HepG2 (cell line): ENCODE measurements around the gene B9D2. TPM values are rescaled to one million over a fixed set of nuclear protein-coding genes. Genes with fewer than 3 reads are reported as not detected.

ENCODE experiments used
- CREBL2 ChIP-seq: sonication (generic); formaldehyde crosslinking; IDR thresholded peaks from 2 replicates; pipeline ENCODE4 v1.8.1; 2023; ENCODE audit warnings: missing genetic modification reagents, mild to moderate bottlenecking, borderline replicate concordance
- ISX ChIP-seq: sonication (generic); formaldehyde crosslinking; conservative IDR thresholded peaks from 2 replicates; pipeline ENCODE4 v1.5.0; 2020; ENCODE audit warnings: missing genetic modification reagents
- KDM4B ChIP-seq: sonication (generic); formaldehyde crosslinking; IDR thresholded peaks from 2 replicates; pipeline ENCODE4 v1.4.0; 2020; ENCODE audit warnings: missing genetic modification reagents
- MLXIP ChIP-seq: sonication (generic); formaldehyde crosslinking; IDR thresholded peaks from 2 replicates; pipeline ENCODE4 v1.9.0; 2021; ENCODE audit warnings: missing genetic modification reagents, borderline replicate concordance
- MZF1 ChIP-seq: sonication (generic); formaldehyde crosslinking; IDR thresholded peaks from 2 replicates; pipeline ENCODE4 v1.8.1; 2023; ENCODE audit warnings: mild to moderate bottlenecking, missing genetic modification reagents, borderline replicate concordance
- NR2F2 ChIP-seq: IDR thresholded peaks from 2 replicates; pipeline ENCODE4 v1.6.1; 2012; ENCODE audit warnings: low read depth, inconsistent platforms, borderline replicate concordance
- PLSCR1 ChIP-seq: sonication (generic); formaldehyde crosslinking; IDR thresholded peaks from 2 replicates; pipeline ENCODE4 v1.5.0; 2020; ENCODE audit warnings: missing genetic modification reagents, mild to moderate bottlenecking, borderline replicate concordance
- POLR2AphosphoS2 ChIP-seq: IDR thresholded peaks from 2 replicates; pipeline ENCODE4 v1.6.1; 2011; ENCODE audit warnings: low read depth, low read length, improper control_type of control experiment
- RELA ChIP-seq: sonication (generic); formaldehyde crosslinking; IDR thresholded peaks from 2 replicates; pipeline ENCODE4 v1.4.0; 2020; ENCODE audit warnings: missing genetic modification reagents
- RFX1 ChIP-seq: fragments of 450-650 bp; IDR thresholded peaks from 2 replicates; pipeline ENCODE4 v1.6.1; 2017
- RNF219 ChIP-seq: sonication (generic); formaldehyde crosslinking; IDR thresholded peaks from 2 replicates; pipeline ENCODE4 v1.5.0; 2020; ENCODE audit warnings: mild to moderate bottlenecking, missing genetic modification reagents
- SMC3 ChIP-seq: IDR thresholded peaks from 2 replicates; pipeline ENCODE4 v1.6.1; 2011; ENCODE audit warnings: low read length, improper control_type of control experiment
- SP4 ChIP-seq: sonication (generic); formaldehyde crosslinking; IDR thresholded peaks from 2 replicates; pipeline ENCODE4 v1.8.1; 2023; ENCODE audit warnings: mild to moderate bottlenecking, missing genetic modification reagents
- TARDBP ChIP-seq: sonication (generic); formaldehyde crosslinking; IDR thresholded peaks from 2 replicates; pipeline ENCODE4 v1.8.0; 2022; ENCODE audit warnings: mild to moderate bottlenecking, missing genetic modification reagents
- TIGD3 ChIP-seq: sonication (generic); formaldehyde crosslinking; IDR thresholded peaks from 2 replicates; pipeline ENCODE4 v1.5.1; 2020; ENCODE audit warnings: mild to moderate bottlenecking, missing genetic modification reagents, borderline replicate concordance
- XBP1 ChIP-seq: sonication (generic); formaldehyde crosslinking; IDR thresholded peaks from 2 replicates; pipeline ENCODE4 v1.5.0; 2020; ENCODE audit warnings: missing genetic modification reagents
- ZBTB25 ChIP-seq: IDR thresholded peaks from 2 replicates; pipeline ENCODE4 v1.6.1; 2018; ENCODE audit warnings: missing genetic modification reagents
- ZFP1 ChIP-seq: IDR thresholded peaks from 2 replicates; pipeline ENCODE4 v1.6.1; 2016
- ZNF430 ChIP-seq: sonication (generic); formaldehyde crosslinking; IDR thresholded peaks from 2 replicates; pipeline ENCODE4 v1.9.0; 2021; ENCODE audit warnings: mild to moderate bottlenecking, missing genetic modification reagents
- ZNF484 ChIP-seq: sonication (generic); formaldehyde crosslinking; IDR thresholded peaks from 2 replicates; pipeline ENCODE4 v1.5.1; 2020; ENCODE audit warnings: mild to moderate bottlenecking, low read depth, missing genetic modification reagents, borderline replicate concordance
- ZNF598 ChIP-seq: sonication (generic); formaldehyde crosslinking; IDR thresholded peaks from 2 replicates; pipeline ENCODE4 v1.5.1; 2020; ENCODE audit warnings: mild to moderate bottlenecking, missing genetic modification reagents, borderline replicate concordance
- polyA plus RNA-seq, 8 experiments: library from polyadenylated mRNA; depleted of rRNA in 3 of 8; stranded (reverse) in 7 of 8; unstranded in 1 of 8; fragments of >200 nt; fragmentation: Illumina TruSeq in 4 of 8; extraction: Trizol in 4 of 8; gene quantifications; 2 replicates each; pipeline versions ENCODE4 v1.2.1 to v1.2.3, GENCODE V29; 2011 to 2016; ENCODE audit warnings: low read depth in 4 of 8, missing spikeins in 1 of 8, mixed read lengths in 1 of 8; ENCODE audit not compliant: insufficient read depth in 1 of 8
- total RNA-seq, 5 experiments: library from RNA; depleted of rRNA; stranded (reverse); fragments of >200 nt; fragmentation: Illumina TruSeq; extraction: Trizol; gene quantifications; 2 replicates each; pipeline ENCODE4 v1.2.3, GENCODE V29; 2016; ENCODE audit warnings: low read depth in 1 of 5

The B9D2 gene
- total and polyA plus RNA-seq, 2 of the 13 experiments (the other 11 are each of a cell fraction or from before 2014, with no cell fraction given): 3.1 to 4.4 TPM

- no peak; the same call in none of the 2 replicates for TF ChIP-seq KDM4B (CRISPR knock-in tag)
- no peak for TF ChIP-seq RNF219
- peak; percentile 55; the same call in 1 of the 2 replicates for TF ChIP-seq ISX (CRISPR knock-in tag)
- no peak for TF ChIP-seq PLSCR1
- peak; percentile 46; the same call in 1 of the 2 replicates for TF ChIP-seq TARDBP (CRISPR knock-in tag)
- TF ChIP-seq CREBL2 (CRISPR knock-in tag): no peak
- TF ChIP-seq POLR2AphosphoS2: no peak
- no peak for TF ChIP-seq ZFP1 (CRISPR knock-in tag)
- TF ChIP-seq MLXIP: no peak
- no peak for TF ChIP-seq RELA
- TF ChIP-seq RFX1: no peak
- no peak for TF ChIP-seq NR2F2
- TF ChIP-seq ZBTB25 (CRISPR knock-in tag): no peak; the same call in 1 of the 2 replicates
- TF ChIP-seq XBP1 (CRISPR knock-in tag): 0 out of 2 replicates have a peak, but pooled peaks have one; percentile 25
- TF ChIP-seq MZF1: no peak
- TF ChIP-seq SMC3: no peak
- TF ChIP-seq ZNF598 (CRISPR knock-in tag): peak; percentile 88; the same call in 1 of the 2 replicates
- 0 out of 2 replicates have a peak, but pooled peaks have one; percentile 2 for TF ChIP-seq TIGD3 (CRISPR knock-in tag)
- peak; percentile 67; the same call in 1 of the 2 replicates for TF ChIP-seq SP4 (CRISPR knock-in tag)
- no peak for TF ChIP-seq ZNF484 (CRISPR knock-in tag)
- TF ChIP-seq ZNF430 (CRISPR knock-in tag): no peak
These were observed 33.4 kb upstream of the B9D2 start, which contains the start of the genes BCKDHA and EXOSC5 (continued) for GRCh38 chr19:41397086-41398049.
